ENCODE measurements around the gene FABP1.

Gene FABP1

GRCh38 chr2:88127888-88128653 lies at the start of gene FABP1:
Gene FABP1, minus strand, starts transcription at chr2:88128062. Its CDS starts 45 bp downstream, at chr2:88128017.
- no peak for DNase-seq (ENCODE audit: low read depth)
- no peak for TF ChIP-seq CTCF (IDR thresholded peaks at IDR 0.05; ENCODE audit: low read length, missing control alignments)
- H3K4me3 ChIP-seq (replicated peaks; ENCODE audit: low read depth, low read length) = no peak within 1 kb of the TSS

GRCh38 chr2:88177556-88177955 lies 49.7 kb upstream of the FABP1 start:
- H3K4me3 ChIP-seq (replicated peaks; ENCODE audit: low read depth, low read length) = no peak overlapping the region
- no peak for DNase-seq (ENCODE audit: low read depth)
- no peak for TF ChIP-seq CTCF (IDR thresholded peaks at IDR 0.05; ENCODE audit: low read length, missing control alignments)

GRCh38 chr2:88176352-88176984 lies 48.6 kb upstream of the FABP1 start:
- DNase-seq (ENCODE audit: low read depth) = no peak
- H3K4me3 ChIP-seq (replicated peaks; ENCODE audit: low read depth, low read length) = no peak overlapping the region
- TF ChIP-seq CTCF (IDR thresholded peaks at IDR 0.05; ENCODE audit: low read length, missing control alignments) = no peak

GRCh38 chr2:88172882-88173281 lies 45.0 kb upstream of the FABP1 start:
- no peak for TF ChIP-seq CTCF (IDR thresholded peaks at IDR 0.05; ENCODE audit: low read length, missing control alignments)
- no peak overlapping the region for H3K4me3 ChIP-seq (replicated peaks; ENCODE audit: low read depth, low read length)
- no peak for DNase-seq (ENCODE audit: low read depth)

DNA sequence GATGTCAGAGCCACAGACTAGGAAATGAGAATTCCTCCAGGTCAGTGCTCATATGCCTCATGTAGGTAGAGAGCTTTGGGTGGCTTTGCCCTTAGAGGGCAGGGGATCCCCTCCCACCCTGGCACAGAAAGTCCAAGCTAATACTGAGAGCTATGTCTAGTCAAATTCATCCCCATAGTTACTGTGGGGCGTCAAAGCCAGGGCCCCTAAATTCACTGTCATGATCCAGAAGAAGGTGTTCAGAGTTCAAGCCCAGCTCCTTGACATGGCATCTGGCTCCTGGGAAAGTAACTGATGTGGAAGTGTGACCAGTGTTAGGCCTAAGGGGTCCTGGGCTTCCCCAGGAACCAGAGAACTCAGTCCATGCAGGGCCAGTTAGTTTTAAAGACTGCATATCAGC lies 44.1 kb upstream of the FABP1 start:
- no peak for TF ChIP-seq CTCF (IDR thresholded peaks at IDR 0.05; ENCODE audit: low read length, missing control alignments)
- no peak overlapping the region for H3K4me3 ChIP-seq (replicated peaks; ENCODE audit: low read depth, low read length)
- no peak for DNase-seq (ENCODE audit: low read depth)

- peak; percentile 33 for DNase-seq (ENCODE audit: low read depth)
- peak overlapping the region; percentile 65 for H3K4me3 ChIP-seq (replicated peaks; ENCODE audit: low read depth, low read length)
- TF ChIP-seq CTCF (IDR thresholded peaks at IDR 0.05; ENCODE audit: low read length, missing control alignments) = no peak
These were observed 42.6 kb upstream of the FABP1 start for GRCh38 chr2:88170472-88170892.

Data from fibroblast of pulmonary artery (primary cell).